K562 (cell line): ENCODE data around the gene NRN1. TPM values are rescaled to one million over a fixed set of nuclear protein-coding genes. Genes with fewer than 3 reads are reported as not detected.

Source experiments
- ARID2 ChIP-seq: fragments of 450-650 bp; IDR thresholded peaks from 2 replicates; pipeline ENCODE4 v1.6.1; 2017; ENCODE audit warnings: antibody characterized with exemption, mild to moderate bottlenecking
- BCLAF1 ChIP-seq, 2 experiments: fragments of 450-650 bp in 1 of 2; IDR thresholded peaks; 2 replicates each; pipeline ENCODE4 v1.6.1; 2011 to 2017; ENCODE audit warnings: low read depth in 2 of 2, antibody characterized with exemption in 1 of 2, borderline replicate concordance in 1 of 2, low read length in 1 of 2, mild to moderate bottlenecking in 1 of 2, mixed read lengths in 1 of 2; ENCODE audit not compliant: control insufficient read depth in 1 of 2
- ERF ChIP-seq: fragments of 450-650 bp; formaldehyde crosslinking; IDR thresholded peaks from 2 replicates; pipeline ENCODE4 v1.4.0; 2020; ENCODE audit warnings: mild to moderate bottlenecking, mixed read lengths
- JUNB ChIP-seq: fragments of 450-650 bp; formaldehyde crosslinking; conservative IDR thresholded peaks from 2 replicates; pipeline ENCODE4 v1.4.0; 2020; ENCODE audit warnings: mild to moderate bottlenecking
- KAT7 ChIP-seq: sonication (generic); formaldehyde crosslinking; IDR thresholded peaks from 2 replicates; pipeline ENCODE4 v1.8.0; 2022; ENCODE audit warnings: missing genetic modification reagents, mild to moderate bottlenecking, borderline replicate concordance
- KHSRP ChIP-seq: fragments of 450-650 bp; IDR thresholded peaks from 2 replicates; pipeline ENCODE4 v1.6.1; 2017
- PYGO2 ChIP-seq: fragments of 450-650 bp; IDR thresholded peaks from 2 replicates; pipeline ENCODE4 v1.6.1; 2016; ENCODE audit warnings: mild to moderate bottlenecking, missing genetic modification characterization, moderate library complexity, missing compliant biosample characterization
- polyA plus RNA-seq, 8 experiments: library from polyadenylated mRNA; depleted of rRNA in 4 of 8; stranded (reverse) in 5 of 8; unstranded in 3 of 8; fragments of >200 nt; fragmentation: Nextera tagmentation in 2 of 8; fragmentation: Illumina TruSeq in 1 of 8; extraction: Ambion mirVana in 2 of 8; extraction: Trizol in 1 of 8; gene quantifications; 2 replicates each; pipeline versions ENCODE4 v1.2.1 to v1.2.3, GENCODE V29; 2011 to 2014; ENCODE audit warnings: inconsistent platforms in 1 of 8, missing spikeins in 1 of 8
- total RNA-seq, 7 experiments: library from RNA; depleted of rRNA in 6 of 7; stranded (reverse); fragments of >200 nt in 6 of 7; fragmentation: Illumina TruSeq in 2 of 7; extraction: Trizol in 2 of 7; gene quantifications; 2 replicates each; pipeline versions ENCODE4 v1.2.1 to v1.2.3, GENCODE V29; 2011 to 2021; ENCODE audit warnings: low replicate concordance in 1 of 7
- TF ChIP-seq, protein P1 (sequence below), 2 experiments: fragments of 450-650 bp in 1 of 2; sonication (generic) in 1 of 2; formaldehyde crosslinking in 1 of 2; IDR thresholded peaks; 2 replicates each; pipeline versions ENCODE4 v1.7.1 to v1.9.0; 2016 to 2022; ENCODE audit warnings: inconsistent platforms in 1 of 2, mild to moderate bottlenecking in 1 of 2, missing genetic modification reagents in 1 of 2
- TF ChIP-seq, protein P2 (sequence below): fragments of 200-800 bp; sonication (Bioruptor generic); IDR thresholded peaks from 2 replicates; pipeline ENCODE4 v1.6.1; 2016; ENCODE audit warnings: missing genetic modification characterization, missing compliant biosample characterization

NRN1 gene
- total and polyA plus RNA-seq, 9 of the 15 experiments (the other 6 are each of a cell fraction or from before 2014, with no cell fraction given): not detected

- TF ChIP-seq, protein P1, sequence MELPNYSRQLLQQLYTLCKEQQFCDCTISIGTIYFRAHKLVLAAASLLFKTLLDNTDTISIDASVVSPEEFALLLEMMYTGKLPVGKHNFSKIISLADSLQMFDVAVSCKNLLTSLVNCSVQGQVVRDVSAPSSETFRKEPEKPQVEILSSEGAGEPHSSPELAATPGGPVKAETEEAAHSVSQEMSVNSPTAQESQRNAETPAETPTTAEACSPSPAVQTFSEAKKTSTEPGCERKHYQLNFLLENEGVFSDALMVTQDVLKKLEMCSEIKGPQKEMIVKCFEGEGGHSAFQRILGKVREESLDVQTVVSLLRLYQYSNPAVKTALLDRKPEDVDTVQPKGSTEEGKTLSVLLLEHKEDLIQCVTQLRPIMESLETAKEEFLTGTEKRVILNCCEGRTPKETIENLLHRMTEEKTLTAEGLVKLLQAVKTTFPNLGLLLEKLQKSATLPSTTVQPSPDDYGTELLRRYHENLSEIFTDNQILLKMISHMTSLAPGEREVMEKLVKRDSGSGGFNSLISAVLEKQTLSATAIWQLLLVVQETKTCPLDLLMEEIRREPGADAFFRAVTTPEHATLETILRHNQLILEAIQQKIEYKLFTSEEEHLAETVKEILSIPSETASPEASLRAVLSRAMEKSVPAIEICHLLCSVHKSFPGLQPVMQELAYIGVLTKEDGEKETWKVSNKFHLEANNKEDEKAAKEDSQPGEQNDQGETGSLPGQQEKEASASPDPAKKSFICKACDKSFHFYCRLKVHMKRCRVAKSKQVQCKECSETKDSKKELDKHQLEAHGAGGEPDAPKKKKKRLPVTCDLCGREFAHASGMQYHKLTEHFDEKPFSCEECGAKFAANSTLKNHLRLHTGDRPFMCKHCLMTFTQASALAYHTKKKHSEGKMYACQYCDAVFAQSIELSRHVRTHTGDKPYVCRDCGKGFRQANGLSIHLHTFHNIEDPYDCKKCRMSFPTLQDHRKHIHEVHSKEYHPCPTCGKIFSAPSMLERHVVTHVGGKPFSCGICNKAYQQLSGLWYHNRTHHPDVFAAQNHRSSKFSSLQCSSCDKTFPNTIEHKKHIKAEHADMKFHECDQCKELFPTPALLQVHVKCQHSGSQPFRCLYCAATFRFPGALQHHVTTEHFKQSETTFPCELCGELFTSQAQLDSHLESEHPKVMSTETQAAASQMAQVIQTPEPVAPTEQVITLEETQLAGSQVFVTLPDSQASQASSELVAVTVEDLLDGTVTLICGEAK (IDR thresholded peaks at IDR 0.05): no peak
- TF ChIP-seq, protein P1 (CRISPR knock-in tag; IDR thresholded peaks at IDR 0.05): no peak
- no peak for TF ChIP-seq KAT7 (CRISPR knock-in tag)
- TF ChIP-seq, protein P2, sequence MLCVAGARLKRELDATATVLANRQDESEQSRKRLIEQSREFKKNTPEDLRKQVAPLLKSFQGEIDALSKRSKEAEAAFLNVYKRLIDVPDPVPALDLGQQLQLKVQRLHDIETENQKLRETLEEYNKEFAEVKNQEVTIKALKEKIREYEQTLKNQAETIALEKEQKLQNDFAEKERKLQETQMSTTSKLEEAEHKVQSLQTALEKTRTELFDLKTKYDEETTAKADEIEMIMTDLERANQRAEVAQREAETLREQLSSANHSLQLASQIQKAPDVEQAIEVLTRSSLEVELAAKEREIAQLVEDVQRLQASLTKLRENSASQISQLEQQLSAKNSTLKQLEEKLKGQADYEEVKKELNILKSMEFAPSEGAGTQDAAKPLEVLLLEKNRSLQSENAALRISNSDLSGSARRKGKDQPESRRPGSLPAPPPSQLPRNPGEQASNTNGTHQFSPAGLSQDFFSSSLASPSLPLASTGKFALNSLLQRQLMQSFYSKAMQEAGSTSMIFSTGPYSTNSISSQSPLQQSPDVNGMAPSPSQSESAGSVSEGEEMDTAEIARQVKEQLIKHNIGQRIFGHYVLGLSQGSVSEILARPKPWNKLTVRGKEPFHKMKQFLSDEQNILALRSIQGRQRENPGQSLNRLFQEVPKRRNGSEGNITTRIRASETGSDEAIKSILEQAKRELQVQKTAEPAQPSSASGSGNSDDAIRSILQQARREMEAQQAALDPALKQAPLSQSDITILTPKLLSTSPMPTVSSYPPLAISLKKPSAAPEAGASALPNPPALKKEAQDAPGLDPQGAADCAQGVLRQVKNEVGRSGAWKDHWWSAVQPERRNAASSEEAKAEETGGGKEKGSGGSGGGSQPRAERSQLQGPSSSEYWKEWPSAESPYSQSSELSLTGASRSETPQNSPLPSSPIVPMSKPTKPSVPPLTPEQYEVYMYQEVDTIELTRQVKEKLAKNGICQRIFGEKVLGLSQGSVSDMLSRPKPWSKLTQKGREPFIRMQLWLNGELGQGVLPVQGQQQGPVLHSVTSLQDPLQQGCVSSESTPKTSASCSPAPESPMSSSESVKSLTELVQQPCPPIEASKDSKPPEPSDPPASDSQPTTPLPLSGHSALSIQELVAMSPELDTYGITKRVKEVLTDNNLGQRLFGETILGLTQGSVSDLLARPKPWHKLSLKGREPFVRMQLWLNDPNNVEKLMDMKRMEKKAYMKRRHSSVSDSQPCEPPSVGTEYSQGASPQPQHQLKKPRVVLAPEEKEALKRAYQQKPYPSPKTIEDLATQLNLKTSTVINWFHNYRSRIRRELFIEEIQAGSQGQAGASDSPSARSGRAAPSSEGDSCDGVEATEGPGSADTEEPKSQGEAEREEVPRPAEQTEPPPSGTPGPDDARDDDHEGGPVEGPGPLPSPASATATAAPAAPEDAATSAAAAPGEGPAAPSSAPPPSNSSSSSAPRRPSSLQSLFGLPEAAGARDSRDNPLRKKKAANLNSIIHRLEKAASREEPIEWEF (CRISPR knock-in tag): no peak
- TF ChIP-seq KHSRP: no peak
- TF ChIP-seq BCLAF1 (IDR thresholded peaks at IDR 0.05; ENCODE audit: borderline replicate concordance in 1 of 2, control insufficient read depth in 1 of 2, low read depth in 2 of 2, low read length in 1 of 2): no peak
- TF ChIP-seq PYGO2 (tag): no peak
- TF ChIP-seq ARID2: no peak
- no peak for TF ChIP-seq ERF
- no peak for TF ChIP-seq JUNB
These were observed 39.1 kb downstream of the NRN1 start (continued) for GRCh38 chr6:5967594-5967993.
